Heart left ventricle (tissue), 13 donors: ENCODE data around the gene TSPAN12.

Experiments used
- POLR2A ChIP-seq, 2 donors: fragments of 450-650 bp; IDR thresholded peaks; one replicate each; pipeline ENCODE4 v1.6.1; 2017; ENCODE audit warnings: antibody characterized with exemption in 2 of 2, mild to moderate bottlenecking in 2 of 2, moderate library complexity in 2 of 2
- TF ChIP-seq, protein P1 (sequence below), 12 donors: fragments of 200-600 bp; sonication (generic) in 4 of 12; IDR thresholded peaks; one replicate each; pipeline versions ENCODE4 v1.5.0 to v1.8.0; 2018 to 2022; ENCODE audit warnings: antibody characterized with exemption in 12 of 12, mild to moderate bottlenecking in 5 of 12
- donor health status: ischemic (EF 13 %, LVEDD 7.1; RV severe dilation, severe dysfunction).
- donor health status: DM: no; HTN: yes; CAD: no.
- donor health status: DM: no; HTN: no; CAD: no.
- donor health status: ischemic (EF 25% LVEDD 6.9; RV normal size, moderate dysfunction).
- donor health status: ischemic (EF 25% LVEDD 5.7; RV mildly dilated, moderate dysfunction).
- donor health status: ischemic (EF 35%, LVEDD 5.7; RV mildly dilated, moderate dysfunction).
- donor health status: nonischemic (EF 11% LVEDD 7.7; RV severe dilation, severe dysfunction).
- donor health status: DM: yes; HTN: yes; CAD: no.
- donor health status: PGD.
- donor health status: ischemic (EF 29% LVEDD 5.4; RV normal size, mild dysfunction).
- donor health status: nonischemic (EF 23%, LVEDD 6.1; RV moderate dilation, normal function).

DNA sequence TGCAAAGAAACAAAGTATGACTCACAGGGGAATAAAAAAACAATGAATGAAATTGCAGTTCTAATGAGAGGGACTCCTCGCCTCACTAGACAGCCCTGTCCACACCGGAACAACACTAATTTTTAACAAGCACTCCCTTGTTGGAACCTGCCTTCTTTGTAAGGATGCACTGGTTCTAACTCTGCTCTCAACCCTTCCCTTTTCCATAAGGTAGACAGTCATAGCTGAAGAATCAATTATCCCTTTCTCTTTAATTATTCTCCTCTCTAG is 65.1 kb downstream of the TSPAN12 start:
- TF ChIP-seq, protein P1, sequence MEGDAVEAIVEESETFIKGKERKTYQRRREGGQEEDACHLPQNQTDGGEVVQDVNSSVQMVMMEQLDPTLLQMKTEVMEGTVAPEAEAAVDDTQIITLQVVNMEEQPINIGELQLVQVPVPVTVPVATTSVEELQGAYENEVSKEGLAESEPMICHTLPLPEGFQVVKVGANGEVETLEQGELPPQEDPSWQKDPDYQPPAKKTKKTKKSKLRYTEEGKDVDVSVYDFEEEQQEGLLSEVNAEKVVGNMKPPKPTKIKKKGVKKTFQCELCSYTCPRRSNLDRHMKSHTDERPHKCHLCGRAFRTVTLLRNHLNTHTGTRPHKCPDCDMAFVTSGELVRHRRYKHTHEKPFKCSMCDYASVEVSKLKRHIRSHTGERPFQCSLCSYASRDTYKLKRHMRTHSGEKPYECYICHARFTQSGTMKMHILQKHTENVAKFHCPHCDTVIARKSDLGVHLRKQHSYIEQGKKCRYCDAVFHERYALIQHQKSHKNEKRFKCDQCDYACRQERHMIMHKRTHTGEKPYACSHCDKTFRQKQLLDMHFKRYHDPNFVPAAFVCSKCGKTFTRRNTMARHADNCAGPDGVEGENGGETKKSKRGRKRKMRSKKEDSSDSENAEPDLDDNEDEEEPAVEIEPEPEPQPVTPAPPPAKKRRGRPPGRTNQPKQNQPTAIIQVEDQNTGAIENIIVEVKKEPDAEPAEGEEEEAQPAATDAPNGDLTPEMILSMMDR (IDR thresholded peaks at IDR 0.05): no peak
- TF ChIP-seq POLR2A (IDR thresholded peaks at IDR 0.05): no peak
